Stimulated activated naive CD8-positive, alpha-beta T cell treated with anti-CD3 and anti-CD28 coated beads, Interleukin-15, amount 100 ng/mL, for 72 hours (primary cell): ENCODE data around the gene SPTBN4.
"Not testable (repeated sequence)": the region's sequence is repeated elsewhere in the genome, so short reads cannot be mapped to it uniquely, and the experiment has no call there.

ENCODE experiments used
- ATAC-seq: fragments of 150-1000 bp; cut with Tn5 transposase; 2 replicates; pipeline ENCODE4 v1.10.0; 2021; ENCODE audit warnings: mild to moderate bottlenecking, moderate library complexity
- DNase-seq, 2 donors: peaks; one replicate each; pipeline ENCODE4 v3.0.0; 2021 to 2022
- H3K27ac Mint-ChIP-seq, 2 donors: one replicate each; pipeline ENCODE4 v1.8.0; 2022; ENCODE audit warnings: mild to moderate bottlenecking in 2 of 2, mixed read lengths in 2 of 2, moderate library complexity in 2 of 2
- H3K27me3 Mint-ChIP-seq: one replicate; pipeline ENCODE4 v1.8.0; 2022; ENCODE audit warnings: mixed read lengths
- H3K4me1 Mint-ChIP-seq: one replicate; pipeline ENCODE4 v1.8.0; 2022; ENCODE audit warnings: mild to moderate bottlenecking, mixed read lengths
- H3K4me3 Mint-ChIP-seq, 2 donors: one replicate each; pipeline ENCODE4 v1.8.0; 2022; ENCODE audit warnings: mild to moderate bottlenecking in 2 of 2, mixed read lengths in 2 of 2, moderate library complexity in 1 of 2
- H3K9me3 Mint-ChIP-seq, 2 donors: one replicate each; pipeline ENCODE4 v1.8.0; 2022; ENCODE audit warnings: mixed read lengths in 2 of 2

The SPTBN4 gene

DNA sequence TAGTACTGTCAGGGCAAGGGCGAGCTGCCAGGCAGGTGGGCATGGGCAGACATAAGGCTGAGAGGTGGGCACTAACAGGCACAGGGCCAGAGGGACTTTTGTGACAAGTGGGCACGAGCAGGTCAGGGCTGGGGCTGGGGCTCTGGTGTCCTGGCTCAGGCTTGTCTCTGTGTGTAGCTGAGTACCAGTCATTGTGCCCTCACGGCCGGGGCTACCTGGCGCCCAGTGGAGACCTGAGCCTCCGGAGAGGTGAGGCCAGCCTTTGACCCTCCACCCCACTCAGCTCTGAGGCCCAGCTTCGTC is 155.9 kb downstream of the SPTBN4 start:
- no peak for DNase-seq
- Mint-ChIP-seq H3K27ac (peak overlapping the region in 1 of 2 donors; percentile 35), H3K27me3 (no peaks in the 10 kb centered on the region), H3K4me3 (no peak overlapping the region), H3K4me1 (peaks cover 22% of the 10 kb centered on the region), H3K9me3 (no peaks in the 10 kb centered on the region)
- ATAC-seq, result no peak

DNA sequence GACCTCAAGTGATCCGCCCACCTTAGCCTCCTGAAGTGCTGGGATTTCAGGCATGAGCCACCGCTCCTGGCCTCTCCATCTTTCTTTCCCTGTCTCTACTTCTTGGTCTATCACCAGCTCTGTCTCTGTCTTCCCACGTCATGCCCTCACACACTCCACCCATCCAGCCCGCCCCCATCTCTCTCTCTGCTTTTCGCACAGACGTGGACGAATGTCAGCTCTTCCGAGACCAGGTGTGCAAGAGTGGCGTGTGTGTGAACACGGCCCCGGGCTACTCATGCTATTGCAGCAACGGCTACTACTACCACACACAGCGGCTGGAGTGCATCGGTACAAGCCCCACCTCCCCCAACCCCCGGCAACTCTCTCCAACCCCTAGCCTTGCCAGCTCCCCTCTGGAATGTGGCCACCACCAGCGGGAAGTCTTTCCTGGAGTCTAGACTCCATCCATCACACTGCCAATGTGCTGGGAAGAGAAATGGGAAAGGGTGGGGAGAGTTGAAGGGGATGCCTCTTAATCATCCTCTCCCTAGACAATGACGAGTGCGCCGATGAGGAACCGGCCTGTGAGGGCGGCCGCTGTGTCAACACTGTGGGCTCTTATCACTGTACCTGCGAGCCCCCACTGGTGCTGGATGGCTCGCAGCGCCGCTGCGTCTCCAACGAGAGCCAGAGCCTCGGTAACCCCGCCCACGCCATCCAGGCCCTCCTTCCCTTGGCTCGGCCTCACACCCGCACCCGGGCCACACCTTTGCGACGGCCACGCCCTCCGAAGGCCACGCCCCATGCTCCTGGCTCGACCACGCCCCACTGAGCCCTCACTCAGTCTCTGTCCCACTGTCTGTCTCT is 156.8 kb downstream of the SPTBN4 start:
- DNase-seq, result no peak
- ATAC-seq, result no peak
- H3K4me1 Mint-ChIP-seq, result peaks cover 22% of the 10 kb centered on the region
- H3K27ac Mint-ChIP-seq, result peak overlapping the region in 1 of 2 donors; percentile 74
- H3K4me3 Mint-ChIP-seq, result no peak overlapping the region
- H3K9me3 Mint-ChIP-seq, result no peaks in the 10 kb centered on the region
- no peaks in the 10 kb centered on the region for H3K27me3 Mint-ChIP-seq

GRCh38 chr19:40624369-40625153 is 157.8 kb downstream of the SPTBN4 start:
- H3K4me1 Mint-ChIP-seq, result peaks cover 17% of the 10 kb centered on the region
- not testable (repeated sequence) for H3K9me3 Mint-ChIP-seq, DNase-seq, H3K27me3 Mint-ChIP-seq, H3K27ac Mint-ChIP-seq, H3K4me3 Mint-ChIP-seq, ATAC-seq

DNA sequence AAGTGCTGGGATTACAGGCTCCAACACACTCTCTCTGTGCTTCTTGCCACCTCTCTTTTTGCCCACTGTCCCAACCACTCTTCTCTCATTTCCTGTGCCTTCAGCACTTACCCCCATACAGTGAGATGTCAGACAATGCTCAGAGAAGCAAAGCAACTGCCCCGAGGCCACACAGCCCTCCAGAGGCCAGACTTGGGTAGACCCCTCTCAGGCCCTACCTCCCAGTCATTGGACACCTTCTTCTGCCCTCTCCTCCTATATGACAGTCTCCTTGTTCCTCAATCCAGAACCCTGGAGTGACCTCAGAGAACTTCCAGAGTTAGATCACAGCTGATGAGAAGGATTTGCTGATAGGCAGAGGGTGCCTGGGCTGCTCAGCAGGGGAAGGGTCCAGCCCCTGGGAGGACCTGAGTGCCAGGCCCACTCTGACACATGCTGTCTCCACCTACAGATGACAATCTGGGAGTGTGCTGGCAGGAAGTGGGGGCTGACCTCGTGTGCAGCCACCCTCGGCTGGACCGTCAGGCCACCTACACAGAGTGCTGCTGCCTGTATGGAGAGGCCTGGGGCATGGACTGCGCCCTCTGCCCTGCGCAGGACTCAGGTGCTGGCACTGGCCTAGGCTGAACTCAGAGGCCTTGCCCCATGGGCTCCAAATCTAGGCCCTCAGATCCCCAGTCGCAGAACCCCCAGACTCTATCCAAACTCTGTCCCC is 158.8 kb downstream of the SPTBN4 start:
- DNase-seq (no peak), ATAC-seq (no peak)
- Mint-ChIP-seq H3K4me3 (no peak overlapping the region), H3K27me3 (no peaks in the 10 kb centered on the region), H3K9me3 (no peaks in the 10 kb centered on the region), H3K4me1 (peaks cover 17% of the 10 kb centered on the region), H3K27ac (peak overlapping the region; percentile 79 to 80)
